ENCODE results near the gene DENND1C. TPM values are rescaled to one million over a fixed set of nuclear protein-coding genes. Genes with fewer than 3 reads are reported as not detected.

Gene DENND1C
- total and polyA plus RNA-seq, 9 of the 15 experiments (the other 6 are each of a cell fraction or from before 2014, with no cell fraction given), result 0.03 to 1.2 (median 0.32) TPM; not detected in 1

DNA sequence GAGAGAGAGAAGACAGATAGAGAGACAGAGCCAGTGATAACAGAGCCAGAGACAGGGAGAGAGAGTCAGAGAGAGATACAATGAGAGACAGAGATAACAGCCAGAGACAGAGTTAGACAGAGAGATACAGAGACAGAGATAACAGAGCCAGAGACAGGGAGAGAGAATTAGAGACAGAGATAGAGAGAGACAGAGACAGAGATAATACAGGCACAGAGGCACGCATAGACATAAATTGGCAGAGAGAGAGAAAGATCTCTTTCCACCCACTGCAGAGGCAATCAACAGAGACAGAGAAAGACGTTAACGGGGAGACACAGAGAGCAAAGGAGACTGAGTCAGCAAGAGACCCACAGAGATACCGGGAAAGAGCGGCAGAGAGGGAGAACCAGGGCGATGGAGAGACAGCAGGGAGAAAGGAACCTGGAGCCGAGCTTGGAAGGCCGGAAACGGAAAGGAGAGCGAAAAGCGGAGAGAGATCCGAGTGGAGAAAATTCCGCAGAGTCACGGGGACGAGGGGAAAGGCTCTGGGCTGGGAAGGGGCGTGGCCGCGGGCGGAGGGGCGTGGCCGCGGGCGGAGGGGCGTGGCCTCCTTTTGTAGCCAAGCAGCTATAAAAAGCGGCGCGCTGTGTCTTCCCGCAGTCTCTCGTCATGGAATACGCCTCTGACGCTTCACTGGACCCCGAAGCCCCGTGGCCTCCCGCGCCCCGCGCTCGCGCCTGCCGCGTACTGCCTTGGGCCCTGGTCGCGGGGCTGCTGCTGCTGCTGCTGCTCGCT is 49.0 kb upstream of the DENND1C start, which contains the start of gene TNFSF9 (continued):
- TF ChIP-seq, protein P1, sequence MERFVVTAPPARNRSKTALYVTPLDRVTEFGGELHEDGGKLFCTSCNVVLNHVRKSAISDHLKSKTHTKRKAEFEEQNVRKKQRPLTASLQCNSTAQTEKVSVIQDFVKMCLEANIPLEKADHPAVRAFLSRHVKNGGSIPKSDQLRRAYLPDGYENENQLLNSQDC (CRISPR knock-in tag; IDR thresholded peaks at IDR 0.05), result no peak
- no peak for TF ChIP-seq HNRNPUL1 (IDR thresholded peaks at IDR 0.05; ENCODE audit: low read length)
- TF ChIP-seq, protein P2, sequence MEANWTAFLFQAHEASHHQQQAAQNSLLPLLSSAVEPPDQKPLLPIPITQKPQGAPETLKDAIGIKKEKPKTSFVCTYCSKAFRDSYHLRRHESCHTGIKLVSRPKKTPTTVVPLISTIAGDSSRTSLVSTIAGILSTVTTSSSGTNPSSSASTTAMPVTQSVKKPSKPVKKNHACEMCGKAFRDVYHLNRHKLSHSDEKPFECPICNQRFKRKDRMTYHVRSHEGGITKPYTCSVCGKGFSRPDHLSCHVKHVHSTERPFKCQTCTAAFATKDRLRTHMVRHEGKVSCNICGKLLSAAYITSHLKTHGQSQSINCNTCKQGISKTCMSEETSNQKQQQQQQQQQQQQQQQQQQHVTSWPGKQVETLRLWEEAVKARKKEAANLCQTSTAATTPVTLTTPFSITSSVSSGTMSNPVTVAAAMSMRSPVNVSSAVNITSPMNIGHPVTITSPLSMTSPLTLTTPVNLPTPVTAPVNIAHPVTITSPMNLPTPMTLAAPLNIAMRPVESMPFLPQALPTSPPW (CRISPR knock-in tag; IDR thresholded peaks at IDR 0.05), result no peak
- TF ChIP-seq, protein P3, sequence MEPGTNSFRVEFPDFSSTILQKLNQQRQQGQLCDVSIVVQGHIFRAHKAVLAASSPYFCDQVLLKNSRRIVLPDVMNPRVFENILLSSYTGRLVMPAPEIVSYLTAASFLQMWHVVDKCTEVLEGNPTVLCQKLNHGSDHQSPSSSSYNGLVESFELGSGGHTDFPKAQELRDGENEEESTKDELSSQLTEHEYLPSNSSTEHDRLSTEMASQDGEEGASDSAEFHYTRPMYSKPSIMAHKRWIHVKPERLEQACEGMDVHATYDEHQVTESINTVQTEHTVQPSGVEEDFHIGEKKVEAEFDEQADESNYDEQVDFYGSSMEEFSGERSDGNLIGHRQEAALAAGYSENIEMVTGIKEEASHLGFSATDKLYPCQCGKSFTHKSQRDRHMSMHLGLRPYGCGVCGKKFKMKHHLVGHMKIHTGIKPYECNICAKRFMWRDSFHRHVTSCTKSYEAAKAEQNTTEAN (CRISPR knock-in tag; IDR thresholded peaks at IDR 0.05), result no peak
- TF ChIP-seq, protein P4, sequence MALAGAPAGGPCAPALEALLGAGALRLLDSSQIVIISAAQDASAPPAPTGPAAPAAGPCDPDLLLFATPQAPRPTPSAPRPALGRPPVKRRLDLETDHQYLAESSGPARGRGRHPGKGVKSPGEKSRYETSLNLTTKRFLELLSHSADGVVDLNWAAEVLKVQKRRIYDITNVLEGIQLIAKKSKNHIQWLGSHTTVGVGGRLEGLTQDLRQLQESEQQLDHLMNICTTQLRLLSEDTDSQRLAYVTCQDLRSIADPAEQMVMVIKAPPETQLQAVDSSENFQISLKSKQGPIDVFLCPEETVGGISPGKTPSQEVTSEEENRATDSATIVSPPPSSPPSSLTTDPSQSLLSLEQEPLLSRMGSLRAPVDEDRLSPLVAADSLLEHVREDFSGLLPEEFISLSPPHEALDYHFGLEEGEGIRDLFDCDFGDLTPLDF (CRISPR knock-in tag; IDR thresholded peaks at IDR 0.05), result peak; percentile 66; the same call in 1 of the 2 replicates
- peak in 2 of 3 experiments; percentile 42 to 75 for TF ChIP-seq YY1 (IDR thresholded peaks at IDR 0.05; ENCODE audit: borderline replicate concordance in 1 of 3, control insufficient read depth in 1 of 3, extremely low read depth in 1 of 3, insufficient read depth in 3 of 3, insufficient read length in 1 of 3, insufficient replicate concordance in 2 of 3, low read depth in 1 of 3, low read length in 2 of 3)
- no peak for TF ChIP-seq HNRNPK (IDR thresholded peaks at IDR 0.05; ENCODE audit: low read depth, low read length, poor library complexity, severe bottlenecking)
- no peak for TF ChIP-seq SMARCB1 (IDR thresholded peaks at IDR 0.05; ENCODE audit: insufficient read length, low read depth)
- TF ChIP-seq RNF2 (IDR thresholded peaks at IDR 0.05), result no peak
- TF ChIP-seq, protein P5, sequence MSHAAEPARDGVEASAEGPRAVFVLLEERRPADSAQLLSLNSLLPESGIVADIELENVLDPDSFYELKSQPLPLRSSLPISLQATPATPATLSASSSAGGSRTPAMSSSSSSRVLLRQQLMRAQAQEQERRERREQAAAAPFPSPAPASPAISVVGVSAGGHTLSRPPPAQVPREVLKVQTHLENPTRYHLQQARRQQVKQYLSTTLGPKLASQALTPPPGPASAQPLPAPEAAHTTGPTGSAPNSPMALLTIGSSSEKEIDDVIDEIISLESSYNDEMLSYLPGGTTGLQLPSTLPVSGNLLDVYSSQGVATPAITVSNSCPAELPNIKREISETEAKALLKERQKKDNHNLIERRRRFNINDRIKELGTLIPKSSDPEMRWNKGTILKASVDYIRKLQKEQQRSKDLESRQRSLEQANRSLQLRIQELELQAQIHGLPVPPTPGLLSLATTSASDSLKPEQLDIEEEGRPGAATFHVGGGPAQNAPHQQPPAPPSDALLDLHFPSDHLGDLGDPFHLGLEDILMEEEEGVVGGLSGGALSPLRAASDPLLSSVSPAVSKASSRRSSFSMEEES (CRISPR knock-in tag; IDR thresholded peaks at IDR 0.05), result no peak
- no peak for TF ChIP-seq BRCA1 (IDR thresholded peaks at IDR 0.05)
- TF ChIP-seq BRCA1 (CRISPR knock-in tag; IDR thresholded peaks at IDR 0.05), result no peak
- TF ChIP-seq, protein P6, sequence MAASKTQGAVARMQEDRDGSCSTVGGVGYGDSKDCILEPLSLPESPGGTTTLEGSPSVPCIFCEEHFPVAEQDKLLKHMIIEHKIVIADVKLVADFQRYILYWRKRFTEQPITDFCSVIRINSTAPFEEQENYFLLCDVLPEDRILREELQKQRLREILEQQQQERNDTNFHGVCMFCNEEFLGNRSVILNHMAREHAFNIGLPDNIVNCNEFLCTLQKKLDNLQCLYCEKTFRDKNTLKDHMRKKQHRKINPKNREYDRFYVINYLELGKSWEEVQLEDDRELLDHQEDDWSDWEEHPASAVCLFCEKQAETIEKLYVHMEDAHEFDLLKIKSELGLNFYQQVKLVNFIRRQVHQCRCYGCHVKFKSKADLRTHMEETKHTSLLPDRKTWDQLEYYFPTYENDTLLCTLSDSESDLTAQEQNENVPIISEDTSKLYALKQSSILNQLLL (CRISPR knock-in tag; IDR thresholded peaks at IDR 0.05; ENCODE audit: borderline replicate concordance), result no peak
- TF ChIP-seq PML (IDR thresholded peaks at IDR 0.05; ENCODE audit: low read length), result peak; percentile 68; the same call in 1 of the 2 replicates
- TF ChIP-seq, protein P7, sequence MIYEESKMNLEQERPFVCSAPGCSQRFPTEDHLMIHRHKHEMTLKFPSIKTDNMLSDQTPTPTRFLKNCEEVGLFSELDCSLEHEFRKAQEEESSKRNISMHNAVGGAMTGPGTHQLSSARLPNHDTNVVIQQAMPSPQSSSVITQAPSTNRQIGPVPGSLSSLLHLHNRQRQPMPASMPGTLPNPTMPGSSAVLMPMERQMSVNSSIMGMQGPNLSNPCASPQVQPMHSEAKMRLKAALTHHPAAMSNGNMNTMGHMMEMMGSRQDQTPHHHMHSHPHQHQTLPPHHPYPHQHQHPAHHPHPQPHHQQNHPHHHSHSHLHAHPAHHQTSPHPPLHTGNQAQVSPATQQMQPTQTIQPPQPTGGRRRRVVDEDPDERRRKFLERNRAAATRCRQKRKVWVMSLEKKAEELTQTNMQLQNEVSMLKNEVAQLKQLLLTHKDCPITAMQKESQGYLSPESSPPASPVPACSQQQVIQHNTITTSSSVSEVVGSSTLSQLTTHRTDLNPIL (CRISPR knock-in tag; IDR thresholded peaks at IDR 0.05), result no peak
- TF ChIP-seq, protein P8, sequence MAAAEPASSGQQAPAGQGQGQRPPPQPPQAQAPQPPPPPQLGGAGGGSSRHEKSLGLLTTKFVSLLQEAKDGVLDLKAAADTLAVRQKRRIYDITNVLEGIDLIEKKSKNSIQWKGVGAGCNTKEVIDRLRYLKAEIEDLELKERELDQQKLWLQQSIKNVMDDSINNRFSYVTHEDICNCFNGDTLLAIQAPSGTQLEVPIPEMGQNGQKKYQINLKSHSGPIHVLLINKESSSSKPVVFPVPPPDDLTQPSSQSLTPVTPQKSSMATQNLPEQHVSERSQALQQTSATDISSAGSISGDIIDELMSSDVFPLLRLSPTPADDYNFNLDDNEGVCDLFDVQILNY (CRISPR knock-in tag; IDR thresholded peaks at IDR 0.05), result peak; percentile 80; the same call in 1 of the 2 replicates

All from K562 (cell line).